Activated CD4-positive, alpha-beta T cell treated with anti-CD3 and anti-CD28 coated beads, Interleukin-2, amount 50 U/mL, for 24 hours (primary cell): ENCODE measurements around the gene YTHDF2.
"Not testable (repeated sequence)": the region's sequence is repeated elsewhere in the genome, so short reads cannot be mapped to it uniquely, and the experiment has no call there.

Source experiments
- DNase-seq, 2 donors: peaks; one replicate each; pipeline ENCODE4 v3.0.0-alpha.2; 2020; ENCODE audit warnings: low read depth in 1 of 2, low spot score in 1 of 2

The YTHDF2 gene

DNA sequence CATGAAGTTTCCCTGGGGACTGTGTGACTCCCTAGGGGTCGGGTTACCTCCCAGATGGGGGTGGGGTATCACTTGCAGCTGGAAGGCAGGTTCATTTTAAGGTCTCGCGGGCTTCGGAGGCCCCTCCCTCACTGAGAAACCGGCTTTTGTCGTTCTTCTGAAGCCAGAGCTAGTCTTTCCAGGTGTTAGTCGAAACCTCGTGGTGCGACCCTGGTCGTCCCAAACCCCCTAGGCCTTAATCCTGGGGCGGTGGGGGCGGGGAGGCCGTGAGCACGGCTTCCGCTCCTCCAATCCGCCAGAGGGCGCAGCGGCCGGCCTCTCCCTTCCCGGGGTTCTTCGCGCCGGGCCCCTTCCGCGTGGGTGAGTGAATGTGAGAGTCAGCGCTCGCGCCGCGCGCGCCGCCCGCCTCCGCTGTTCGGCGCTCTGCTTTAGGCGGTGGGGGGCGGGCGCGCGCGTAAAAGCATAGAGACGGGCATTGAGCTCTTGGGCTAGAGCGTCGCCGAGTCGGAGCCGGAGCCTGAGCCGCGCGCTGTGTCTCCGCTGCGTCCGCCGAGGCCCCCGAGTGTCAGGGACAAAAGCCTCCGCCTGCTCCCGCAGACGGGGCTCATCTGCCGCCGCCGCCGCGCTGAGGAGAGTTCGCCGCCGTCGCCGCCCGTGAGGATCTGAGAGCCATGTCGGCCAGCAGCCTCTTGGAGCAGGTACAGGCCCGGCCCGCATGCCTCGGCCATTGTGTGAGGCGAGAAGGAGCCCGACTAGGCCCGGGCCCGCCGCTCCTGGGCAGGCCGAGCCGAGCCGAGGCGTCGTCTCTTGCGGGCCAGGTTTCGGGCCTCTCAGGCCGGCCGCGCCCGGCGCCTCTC, at the start of gene YTHDF2:
Gene YTHDF2, plus strand, starts transcription at position 491 of the 857 bp plus-strand sequence. Its CDS starts 181 bp downstream, at position 672.
- DNase-seq: peak; percentile 96 to 97

DNA sequence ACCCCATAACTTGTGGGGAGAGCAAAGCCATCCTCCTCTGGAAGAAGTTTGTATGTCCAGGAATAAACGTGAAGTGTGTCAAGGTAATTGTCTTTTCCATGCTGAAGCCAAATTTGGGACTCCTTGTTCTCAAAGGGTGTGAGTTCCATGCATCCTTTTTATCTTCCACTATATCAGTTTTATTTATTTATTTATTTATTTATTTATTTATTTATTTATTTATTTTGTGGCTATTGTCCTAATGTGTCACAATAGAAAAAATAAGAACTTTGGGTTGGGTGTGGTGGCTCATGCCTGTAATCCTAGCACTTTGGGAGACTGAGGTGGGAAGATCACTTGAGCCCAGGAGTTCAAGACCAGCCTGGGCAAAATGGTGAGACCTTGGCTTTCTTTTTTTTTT, 45.1 kb upstream of the YTHDF2 start:
- not testable (repeated sequence) for DNase-seq

DNA sequence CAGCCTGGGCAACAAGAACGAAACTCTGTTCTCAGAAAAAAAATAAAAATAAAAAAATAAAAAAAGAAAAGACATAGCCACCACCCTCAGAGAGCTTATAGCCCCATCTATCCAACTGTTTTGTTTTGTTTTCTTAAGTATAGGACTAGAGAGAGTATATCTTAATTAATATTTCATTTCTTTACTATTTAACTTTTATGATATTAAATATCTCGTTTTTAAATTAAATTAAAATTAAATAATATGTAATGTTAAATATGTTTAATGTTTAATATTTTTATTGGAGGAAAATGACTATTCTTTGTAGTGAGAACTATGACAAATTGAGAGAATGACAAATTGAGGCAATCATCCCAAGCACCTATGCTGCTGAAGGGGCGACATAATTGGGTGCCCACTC, 33.1 kb upstream of the YTHDF2 start:
- DNase-seq: no peak

- DNase-seq: no peak
Observed at GRCh38 chr1:28716336-28716735, 20.4 kb upstream of the YTHDF2 start.

DNA sequence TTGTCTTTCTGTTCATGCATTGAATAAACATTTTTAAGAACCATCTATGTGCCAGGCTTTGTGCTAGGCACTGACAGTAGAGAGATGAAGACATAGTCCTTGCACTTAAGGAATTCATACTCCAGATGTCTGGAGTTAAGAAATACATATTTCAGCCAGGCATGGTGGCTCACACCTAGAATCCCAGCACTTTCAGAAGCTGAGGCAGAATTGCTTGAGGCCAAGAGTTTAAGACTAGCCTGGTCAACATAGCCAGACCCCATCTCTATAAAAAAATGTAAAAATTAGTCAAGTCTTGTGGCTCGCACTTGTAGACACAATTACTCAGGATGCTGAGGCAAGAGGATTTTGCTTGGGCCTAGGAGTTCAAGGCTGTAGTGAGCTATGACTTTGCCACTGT, 18.6 kb upstream of the YTHDF2 start:
- no peak for DNase-seq

- DNase-seq: no peak
Observed at GRCh38 chr1:28718586-28719331, 18.0 kb upstream of the YTHDF2 start.

DNA sequence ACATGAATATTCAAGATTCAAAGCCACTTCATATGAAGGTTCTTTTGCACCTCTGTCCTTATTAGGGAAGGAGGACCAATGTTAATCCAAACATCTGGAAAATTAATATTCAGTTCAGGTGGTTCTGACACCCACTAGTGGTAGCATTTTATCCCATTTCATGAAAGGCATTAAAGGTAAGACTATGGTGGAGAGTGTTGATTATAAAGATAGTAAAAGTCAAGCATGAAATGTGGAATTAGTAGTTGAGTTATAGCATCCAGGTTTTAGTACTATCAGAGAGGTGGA, 17.5 kb upstream of the YTHDF2 start:
- DNase-seq: no peak

DNA sequence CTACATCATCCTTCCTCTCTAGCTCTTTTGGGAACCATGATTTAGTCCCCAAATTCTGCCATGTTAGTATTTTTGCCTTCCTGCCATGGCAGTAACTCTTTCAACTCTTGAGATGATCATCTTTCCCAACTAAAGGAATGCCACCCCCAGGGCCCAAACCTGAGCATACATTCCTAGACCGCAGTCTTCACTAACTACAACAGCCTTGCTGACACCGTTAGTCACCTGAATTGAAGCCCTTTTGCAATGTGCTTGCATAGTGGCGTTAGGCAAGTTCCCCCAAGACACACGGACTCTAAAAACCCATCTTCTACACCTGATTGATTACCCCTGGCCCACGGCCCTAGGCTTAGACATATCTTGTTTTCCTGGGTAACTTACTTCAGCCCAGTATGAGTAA, 16.4 kb upstream of the YTHDF2 start:
- no peak for DNase-seq

DNA sequence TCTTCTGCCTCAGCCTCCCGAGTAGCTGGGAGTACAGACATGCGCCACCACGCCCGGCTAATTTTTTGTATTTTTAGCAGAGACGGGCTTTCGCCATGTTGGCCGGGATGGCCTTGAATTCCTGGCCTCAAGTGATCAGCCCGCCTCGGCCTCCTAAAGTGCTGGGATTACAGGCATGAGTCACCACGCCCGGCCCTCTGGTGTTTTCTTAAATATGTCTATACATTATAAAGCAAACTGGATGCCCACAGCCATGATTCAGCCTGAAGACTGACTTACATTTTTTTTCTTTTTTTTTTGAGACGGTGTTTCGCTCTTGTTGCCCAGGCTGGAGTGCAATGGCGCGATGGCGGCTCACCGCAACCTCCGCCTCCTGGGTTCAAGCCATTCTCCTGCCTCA, 14.8 kb upstream of the YTHDF2 start:
- not testable (repeated sequence) for DNase-seq

DNA sequence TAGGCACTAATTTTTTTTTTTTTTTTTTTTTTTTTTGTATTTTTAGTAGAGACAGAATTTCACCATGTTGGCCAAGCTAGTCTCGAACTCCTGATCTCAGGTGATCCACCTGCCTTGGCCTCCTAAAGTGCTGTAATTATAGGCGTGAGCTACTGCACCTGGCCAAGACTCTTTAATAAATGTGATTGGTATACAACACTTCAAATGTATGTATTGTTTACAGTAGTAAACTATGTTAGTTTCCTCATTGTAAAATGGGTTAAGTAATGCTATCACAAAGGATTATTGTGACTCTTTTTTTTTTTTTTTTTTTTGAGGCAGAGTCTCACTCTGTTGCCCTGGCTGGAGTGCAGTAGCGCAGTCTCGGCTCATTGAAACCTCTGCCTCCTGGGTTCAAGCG, 11.4 kb upstream of the YTHDF2 start:
- not testable (repeated sequence) for DNase-seq

- no peak for DNase-seq
Observed at GRCh38 chr1:28735961-28736449, 735 bp upstream of the YTHDF2 start.

DNA sequence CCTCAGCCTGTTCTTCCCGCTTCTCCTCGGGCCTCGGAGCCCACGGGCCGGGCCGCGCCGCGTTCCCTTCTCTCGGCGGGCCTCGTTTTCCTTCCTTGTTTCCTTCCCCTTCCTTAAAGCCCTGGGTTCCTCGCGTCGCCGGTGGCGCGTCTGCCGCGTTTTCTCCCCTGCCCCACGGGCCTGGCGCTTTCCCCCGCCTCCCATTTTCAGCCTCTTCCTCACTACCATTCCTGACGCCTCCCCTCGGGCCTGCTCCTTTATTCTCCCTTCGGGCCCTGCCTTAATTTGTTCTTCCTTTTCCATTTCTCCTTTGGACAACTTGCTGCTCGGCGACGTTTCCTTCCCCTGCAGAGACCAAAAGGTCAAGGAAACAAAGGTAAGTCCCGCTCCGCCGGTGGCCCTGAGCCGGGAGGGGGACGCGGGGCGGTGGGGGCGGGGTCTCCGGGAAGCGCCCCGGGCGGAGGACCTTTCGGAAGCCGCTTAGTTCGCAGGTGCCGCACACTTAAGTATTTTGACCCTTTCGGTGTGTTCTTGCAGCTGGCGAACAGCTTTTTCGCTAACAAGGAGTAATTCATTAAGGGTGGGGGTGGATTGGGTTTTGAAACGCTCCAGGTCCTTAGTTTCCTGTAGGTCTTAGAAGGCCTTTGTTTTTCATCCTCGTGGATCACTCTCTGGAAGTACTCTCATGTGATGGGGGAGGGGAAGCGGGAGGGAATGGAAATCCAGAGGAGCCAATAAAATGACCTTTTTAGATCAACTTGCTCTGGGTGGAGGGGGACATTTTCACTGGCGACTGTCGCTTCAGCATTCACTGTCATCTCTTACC, 780 bp downstream of the YTHDF2 start:
- DNase-seq: peak; percentile 21 to 24

GRCh38 chr1:28740118-28740517, 3.4 kb downstream of the YTHDF2 start:
- DNase-seq: no peak

DNA sequence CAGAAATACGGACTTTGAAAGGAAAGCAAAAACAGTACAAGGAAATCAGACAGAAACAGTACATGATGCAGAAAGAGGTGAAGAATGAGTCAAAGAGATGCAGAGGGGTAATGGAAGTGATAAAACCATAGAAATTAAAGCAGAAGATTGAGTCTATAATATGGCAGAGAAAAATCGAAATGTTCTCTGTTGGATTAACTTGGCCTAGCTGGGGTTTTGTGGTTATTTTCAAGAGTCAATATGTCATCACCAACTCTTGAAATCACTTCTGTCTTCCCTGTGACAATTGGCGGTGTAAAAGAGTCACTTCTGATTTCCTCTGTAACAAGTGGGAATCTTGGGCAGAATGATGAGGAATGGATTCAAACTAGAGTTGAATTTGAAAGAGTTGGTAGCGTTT, 7.4 kb downstream of the YTHDF2 start:
- no peak for DNase-seq

DNA sequence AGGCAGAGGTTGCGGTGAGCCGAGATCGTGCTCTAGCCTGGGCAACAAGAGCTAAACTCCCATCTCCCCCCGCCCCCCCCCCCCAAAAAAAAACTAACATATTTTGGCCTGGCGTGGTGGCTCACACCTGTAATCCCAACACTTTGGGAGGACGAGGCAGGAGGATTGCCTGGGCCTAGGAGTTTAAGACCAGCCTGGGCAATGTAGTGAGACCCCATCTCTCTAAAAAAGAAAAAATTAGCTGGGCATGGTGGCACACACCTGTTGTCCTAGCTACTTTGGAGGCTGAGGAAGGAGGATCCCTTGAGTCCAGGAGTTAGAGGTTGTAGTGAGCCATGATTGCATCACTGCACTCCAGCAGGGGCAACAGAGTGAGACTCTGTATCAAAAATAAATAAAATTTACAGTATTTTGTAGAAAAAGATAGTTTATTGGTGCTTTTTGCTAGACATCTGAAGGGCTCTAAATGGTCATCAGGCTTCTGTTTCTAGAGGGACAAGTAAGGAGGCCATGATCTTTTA, 9.0 kb downstream of the YTHDF2 start:
- DNase-seq: no peak

- no peak for DNase-seq
Observed at GRCh38 chr1:28750330-28750729, 13.6 kb downstream of the YTHDF2 start.

DNA sequence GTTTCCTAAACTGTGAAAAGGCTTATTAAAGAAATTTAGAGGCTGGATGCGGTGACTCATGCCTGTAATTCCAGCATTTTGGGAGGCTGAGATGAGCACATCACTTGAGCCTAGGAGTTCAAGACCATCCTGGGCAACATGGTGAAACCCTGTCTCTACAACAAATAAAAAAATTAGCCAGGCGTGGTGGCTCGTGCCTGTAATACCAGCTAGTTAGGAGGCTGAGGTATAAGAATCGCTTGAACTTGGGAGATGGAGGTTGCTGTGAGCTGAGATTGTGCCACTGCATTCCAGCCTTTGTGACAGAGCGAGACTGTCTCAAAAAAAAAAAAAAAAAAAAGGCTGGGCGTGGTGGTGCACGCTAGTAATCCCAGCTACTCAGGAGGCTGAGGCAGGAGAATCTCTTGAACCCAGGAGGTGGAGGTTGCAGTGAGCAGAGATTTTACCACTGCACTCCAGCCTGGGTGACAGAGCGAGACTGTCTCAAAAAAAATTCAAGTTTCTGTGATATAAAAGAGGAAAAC, 14.1 kb downstream of the YTHDF2 start:
- not testable (repeated sequence) for DNase-seq

- DNase-seq: no peak
Observed at GRCh38 chr1:28751315-28752060, 14.7 kb downstream of the YTHDF2 start.

GRCh38 chr1:28755701-28756100, 19.0 kb downstream of the YTHDF2 start:
- DNase-seq: no peak

GRCh38 chr1:28756846-28757245, 20.1 kb downstream of the YTHDF2 start:
- DNase-seq: no peak
